GM21723 (cell line): Measurements from ENCODE around the gene LDB1.

ENCODE experiments used
- ATAC-seq: cut with Tn5 transposase; IDR thresholded peaks from one replicate; pipeline ENCODE4 v1.9.1; 2021; ENCODE audit warnings: mild to moderate bottlenecking, moderate library complexity; ENCODE audit not compliant: unreplicated experiment

Gene LDB1

GRCh38 chr10:102113956-102114857 lies 6.0 kb downstream of the LDB1 start:
- ATAC-seq: peak; percentile 4

GRCh38 chr10:102113261-102113955 lies 6.8 kb downstream of the LDB1 start:
- ATAC-seq: no peak

GRCh38 chr10:102112210-102112817 lies 7.9 kb downstream of the LDB1 start:
- no peak for ATAC-seq

- no peak for ATAC-seq
These were observed 8.9 kb downstream of the LDB1 start for GRCh38 chr10:102111276-102111675.

GRCh38 chr10:102109166-102110116 lies 10.7 kb downstream of the LDB1 start:
- no peak for ATAC-seq

GRCh38 chr10:102106998-102107397 lies 13.2 kb downstream of the LDB1 start:
- no peak for ATAC-seq

- ATAC-seq: no peak
These were observed 17.7 kb downstream of the LDB1 start for GRCh38 chr10:102102421-102102820.

GRCh38 chr10:102101152-102101551 lies 19.0 kb downstream of the LDB1 start:
- no peak for ATAC-seq

- no peak for ATAC-seq
These were observed 23.7 kb downstream of the LDB1 start for GRCh38 chr10:102096449-102096848.

- no peak for ATAC-seq
These were observed 29.4 kb downstream of the LDB1 start for GRCh38 chr10:102090772-102091171.

GRCh38 chr10:102086196-102086595 lies 34.0 kb downstream of the LDB1 start:
- no peak for ATAC-seq

- no peak for ATAC-seq
These were observed 34.8 kb downstream of the LDB1 start for GRCh38 chr10:102085336-102085735.

- ATAC-seq: no peak
These were observed 36.6 kb downstream of the LDB1 start for GRCh38 chr10:102083541-102083940.

GRCh38 chr10:102072673-102073527 lies 47.3 kb downstream of the LDB1 start:
- no peak for ATAC-seq

- ATAC-seq: no peak
These were observed 51.1 kb downstream of the LDB1 start for GRCh38 chr10:102069071-102069470.

- no peak for ATAC-seq
These were observed 52.0 kb downstream of the LDB1 start for GRCh38 chr10:102068216-102068615.

- no peak for ATAC-seq
These were observed 52.9 kb downstream of the LDB1 start for GRCh38 chr10:102067091-102067916.

GRCh38 chr10:102066399-102067088 lies 53.6 kb downstream of the LDB1 start:
- no peak for ATAC-seq
